HG03457 (cell line): ENCODE data around the gene EPPIN.

Experiments
- ATAC-seq: cut with Tn5 transposase; IDR thresholded peaks from one replicate; pipeline ENCODE4 v1.9.1; 2021; ENCODE audit warnings: moderate number of reproducible peaks; ENCODE audit not compliant: unreplicated experiment

The EPPIN gene

DNA sequence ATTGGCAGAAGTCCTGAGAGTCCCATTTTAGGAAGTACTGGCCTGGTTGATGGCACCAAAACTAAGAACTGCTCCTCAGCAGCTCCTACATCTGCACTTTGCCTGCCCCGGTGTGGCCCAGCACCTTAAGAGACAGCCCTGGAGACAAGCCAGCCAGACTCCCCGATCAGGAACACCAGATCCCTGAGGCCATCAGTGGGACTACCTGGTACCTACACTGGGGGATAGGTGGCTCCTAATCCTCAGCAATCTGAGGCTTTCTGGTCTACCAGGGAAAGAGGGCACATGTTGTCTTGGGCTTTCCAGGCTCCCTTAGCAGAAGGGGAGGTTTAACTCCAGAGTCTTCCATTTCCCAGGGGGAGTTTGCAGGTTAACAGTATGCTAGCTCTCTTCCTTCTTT is 7.8 kb downstream of the EPPIN start, which contains the start of gene WFDC6:
Gene WFDC6, minus strand, starts transcription at position 101 of the 400 bp plus-strand sequence. Its CDS starts 75 bp downstream, at position 26.
- ATAC-seq: no peak

DNA sequence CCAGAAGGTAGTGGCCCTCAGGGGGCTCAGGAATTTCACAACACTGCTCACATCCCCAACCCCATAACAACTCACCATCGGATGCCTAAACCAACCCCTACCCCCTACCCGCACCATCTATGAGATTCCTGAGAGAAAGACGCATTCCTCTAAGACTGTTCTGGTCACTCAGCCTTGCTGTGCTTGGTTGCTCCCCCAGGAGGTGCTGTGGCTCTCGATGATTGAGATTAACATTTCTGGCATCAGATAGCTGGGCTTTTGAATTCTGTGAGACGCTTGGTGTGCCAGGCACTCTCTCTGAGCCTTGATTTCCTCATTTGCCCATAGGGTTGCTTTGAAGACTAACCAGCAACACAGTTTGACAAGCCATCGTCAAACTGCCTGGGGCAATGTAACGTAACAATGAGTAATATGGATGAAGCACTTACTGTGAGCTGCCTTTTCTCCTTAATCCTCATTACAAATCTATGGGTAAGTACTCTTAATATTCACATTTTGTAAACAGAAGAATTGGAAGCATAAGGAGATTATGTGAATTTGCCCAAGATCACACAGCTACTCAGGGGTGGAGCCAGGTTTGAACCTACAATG is 8.9 kb downstream of the EPPIN start:
- no peak for ATAC-seq

- ATAC-seq: no peak
Measured at GRCh38 chr20:45527294-45527693, 19.9 kb downstream of the EPPIN start.

DNA sequence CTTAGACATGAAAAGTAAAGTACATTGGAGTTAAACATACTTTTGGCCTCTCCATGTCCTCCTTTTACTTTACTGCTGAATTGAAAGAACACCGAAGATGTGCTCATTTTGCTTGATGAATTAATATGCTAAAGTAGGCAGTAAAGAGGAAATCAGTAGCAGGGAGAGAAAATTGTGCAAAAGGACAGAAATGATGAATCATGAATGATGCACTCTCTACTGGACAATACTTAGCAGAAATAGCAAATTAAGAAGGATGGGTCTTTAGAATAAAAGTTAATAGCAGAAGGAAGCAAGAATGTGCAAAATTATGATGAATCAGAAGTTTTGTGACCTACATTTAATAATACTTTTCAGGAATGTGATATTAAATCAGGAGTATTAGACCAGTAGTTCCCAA is 23.4 kb downstream of the EPPIN start:
- no peak for ATAC-seq

- ATAC-seq: no peak
Measured at GRCh38 chr20:45518282-45518681, 28.9 kb downstream of the EPPIN start.

- no peak for ATAC-seq
Measured at GRCh38 chr20:45515147-45515913, 31.9 kb downstream of the EPPIN start, which contains the start of gene SPINT3. SPINT3 (minus strand) TSS chr20:45515622; CDS start chr20:45515608, 14 bp downstream.

- no peak for ATAC-seq
Measured at GRCh38 chr20:45510242-45510862, 36.8 kb downstream of the EPPIN start.

GRCh38 chr20:45509091-45509490 is 38.1 kb downstream of the EPPIN start:
- no peak for ATAC-seq

GRCh38 chr20:45508068-45508886 is 38.9 kb downstream of the EPPIN start:
- no peak for ATAC-seq

DNA sequence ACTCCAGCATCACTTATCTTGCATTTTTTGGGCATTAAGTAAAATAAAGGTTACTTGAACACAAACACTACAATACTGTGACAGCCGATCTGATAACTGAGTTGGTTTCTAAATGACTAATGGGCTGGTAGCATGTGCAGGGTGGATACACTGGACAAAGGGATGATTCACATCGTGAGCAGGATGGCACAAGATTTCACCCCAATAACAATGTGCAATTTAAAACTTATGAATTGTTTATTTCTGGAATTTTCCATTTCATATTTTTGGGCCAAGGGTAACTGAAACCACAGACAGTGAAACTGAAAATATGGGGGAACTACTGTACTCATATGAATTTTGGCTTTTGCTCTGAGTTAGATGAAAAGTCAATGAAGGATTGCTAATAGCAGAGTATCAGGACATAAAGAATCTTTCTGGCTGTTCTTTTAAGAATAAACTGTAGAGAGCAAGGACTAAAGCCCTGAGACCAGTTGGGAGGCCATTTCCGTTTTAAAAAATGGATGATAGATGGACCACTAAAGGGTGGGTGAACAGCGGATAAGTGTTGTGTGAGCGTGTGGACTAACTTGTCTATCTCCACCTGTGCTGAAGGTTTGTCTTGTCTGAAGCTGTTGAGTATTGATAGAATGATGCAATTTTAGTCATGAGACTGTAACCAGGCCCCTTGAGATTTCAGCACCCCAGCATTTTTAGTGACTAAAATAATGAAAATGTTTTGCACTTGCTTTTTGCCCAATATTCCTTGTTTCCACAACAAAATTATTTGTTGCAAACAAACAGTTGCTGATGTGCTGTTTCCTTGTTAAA is 40.0 kb downstream of the EPPIN start:
- ATAC-seq: no peak

- no peak for ATAC-seq
Measured at GRCh38 chr20:45506398-45506797, 40.8 kb downstream of the EPPIN start.

GRCh38 chr20:45503403-45503802 is 43.8 kb downstream of the EPPIN start:
- ATAC-seq: no peak

- no peak for ATAC-seq
Measured at GRCh38 chr20:45502561-45502960, 44.6 kb downstream of the EPPIN start.

GRCh38 chr20:45501600-45501999 is 45.6 kb downstream of the EPPIN start:
- no peak for ATAC-seq

- ATAC-seq: no peak
Measured at GRCh38 chr20:45500022-45500421, 47.2 kb downstream of the EPPIN start.

GRCh38 chr20:45497971-45498494 is 49.2 kb downstream of the EPPIN start:
- no peak for ATAC-seq

- no peak for ATAC-seq
Measured at GRCh38 chr20:45496166-45496565, 51.0 kb downstream of the EPPIN start.

DNA sequence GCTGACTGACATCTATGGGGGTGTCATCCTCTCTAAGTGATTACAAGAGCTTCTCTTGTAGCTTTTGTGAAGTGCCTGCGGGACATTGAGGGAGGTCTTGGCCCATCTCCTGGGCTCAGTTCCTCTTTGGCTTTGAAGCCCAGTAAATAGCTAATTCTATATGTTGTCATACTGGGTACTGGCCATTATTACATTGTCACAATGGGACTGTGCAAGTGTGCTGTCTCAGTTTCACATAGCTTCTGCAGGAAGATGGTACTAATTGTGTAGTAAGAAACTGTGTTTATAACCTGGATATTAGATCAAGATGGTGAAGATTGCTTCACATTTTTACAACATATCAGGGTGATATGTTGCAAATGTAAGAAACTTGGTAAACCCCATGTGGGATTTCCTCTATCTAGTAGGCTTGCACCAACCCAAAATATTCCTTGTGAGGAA is 51.7 kb downstream of the EPPIN start:
- no peak for ATAC-seq
